ENCODE measurements around the gene APIP. TPM values are rescaled to one million over a fixed set of nuclear protein-coding genes. Genes with fewer than 3 reads are reported as not detected.
A peak's percentile ranks its signal among the peaks of the same experiment; 100 is the strongest.

Gene APIP
- total RNA-seq, 1 donor from 2014 or later, result 14.7 TPM

DNA sequence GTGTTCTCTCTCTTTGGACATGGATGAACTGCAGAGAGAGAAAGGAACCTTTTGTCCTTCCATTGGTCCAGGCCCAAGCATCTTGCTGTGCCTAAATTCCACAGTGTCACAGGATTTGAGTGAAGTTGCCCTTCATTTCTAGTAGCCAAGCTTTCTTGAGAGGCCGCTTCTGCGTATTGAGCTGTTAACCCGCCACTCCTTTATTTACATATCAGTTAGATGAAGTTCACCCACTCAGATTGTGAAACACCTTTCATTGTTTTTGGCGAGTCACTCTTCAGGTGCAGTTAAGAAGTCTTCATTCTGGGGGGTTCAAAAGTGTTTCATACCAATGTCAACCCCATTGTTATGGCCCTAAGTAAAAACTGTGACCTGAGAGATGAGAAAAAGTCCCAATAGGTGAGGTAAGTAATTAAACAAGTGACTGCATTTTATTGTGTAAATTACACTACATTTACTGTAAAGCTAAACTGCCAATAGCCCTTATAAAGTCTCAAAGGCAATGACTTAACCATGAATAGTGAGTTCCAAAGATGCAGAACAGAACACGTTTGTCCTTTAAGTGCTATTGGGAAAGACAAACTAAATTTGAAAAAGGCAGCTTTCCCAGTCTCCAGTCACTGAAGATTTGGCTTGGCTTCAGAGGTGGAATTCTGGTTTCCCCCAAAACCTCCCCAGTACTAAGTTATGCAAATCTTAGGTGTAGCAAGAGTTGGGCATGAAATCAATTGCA, 61.0 kb downstream of the APIP start:
- no peaks in the 10 kb centered on the region for H3K27me3 ChIP-seq
- DNase-seq (ENCODE audit: extremely low spot score in 2 of 2), result no peak
- H3K4me3 ChIP-seq, result no peak overlapping the region
- no peaks in the 10 kb centered on the region for H3K9me3 ChIP-seq
- TF ChIP-seq POLR2AphosphoS5 (IDR thresholded peaks at IDR 0.05; ENCODE audit: insufficient read depth in 1 of 2, low read depth in 1 of 2) (no peak), POLR2A (IDR thresholded peaks at IDR 0.05) (no peak)
- TF ChIP-seq, protein P1, sequence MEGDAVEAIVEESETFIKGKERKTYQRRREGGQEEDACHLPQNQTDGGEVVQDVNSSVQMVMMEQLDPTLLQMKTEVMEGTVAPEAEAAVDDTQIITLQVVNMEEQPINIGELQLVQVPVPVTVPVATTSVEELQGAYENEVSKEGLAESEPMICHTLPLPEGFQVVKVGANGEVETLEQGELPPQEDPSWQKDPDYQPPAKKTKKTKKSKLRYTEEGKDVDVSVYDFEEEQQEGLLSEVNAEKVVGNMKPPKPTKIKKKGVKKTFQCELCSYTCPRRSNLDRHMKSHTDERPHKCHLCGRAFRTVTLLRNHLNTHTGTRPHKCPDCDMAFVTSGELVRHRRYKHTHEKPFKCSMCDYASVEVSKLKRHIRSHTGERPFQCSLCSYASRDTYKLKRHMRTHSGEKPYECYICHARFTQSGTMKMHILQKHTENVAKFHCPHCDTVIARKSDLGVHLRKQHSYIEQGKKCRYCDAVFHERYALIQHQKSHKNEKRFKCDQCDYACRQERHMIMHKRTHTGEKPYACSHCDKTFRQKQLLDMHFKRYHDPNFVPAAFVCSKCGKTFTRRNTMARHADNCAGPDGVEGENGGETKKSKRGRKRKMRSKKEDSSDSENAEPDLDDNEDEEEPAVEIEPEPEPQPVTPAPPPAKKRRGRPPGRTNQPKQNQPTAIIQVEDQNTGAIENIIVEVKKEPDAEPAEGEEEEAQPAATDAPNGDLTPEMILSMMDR (IDR thresholded peaks at IDR 0.05), result no peak
- peaks cover 23% of the 10 kb centered on the region for H3K4me1 ChIP-seq
- intact Hi-C loops (cut with DNase I), result no loop called here
- H3K27ac ChIP-seq, result peak overlapping the region; percentile 49
- H3K36me3 ChIP-seq, result no peaks in the 10 kb centered on the region

DNA sequence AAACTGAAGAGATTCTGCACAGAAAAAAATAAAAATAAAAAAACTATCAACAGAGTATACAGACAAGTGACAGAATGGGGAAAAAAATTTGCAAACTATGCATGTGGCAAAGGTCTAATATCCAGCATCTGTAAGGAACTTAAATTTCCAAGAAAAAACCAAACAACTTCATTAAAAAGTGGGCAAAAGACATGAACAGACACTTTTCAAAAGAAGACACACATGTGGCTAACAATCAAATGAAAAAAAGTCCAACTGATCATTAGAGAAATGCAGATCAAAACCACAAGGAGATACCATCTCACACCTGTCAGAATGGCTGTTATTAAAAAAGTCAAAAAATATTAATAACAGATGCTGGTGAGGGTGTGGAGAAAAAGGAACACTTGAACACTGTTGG, 64.3 kb downstream of the APIP start:
- Histone ChIP-seq H3K4me3 (no peak overlapping the region), H3K27me3 (no peaks in the 10 kb centered on the region), H3K9me3 (no peaks in the 10 kb centered on the region), H3K4me1 (peaks cover 7% of the 10 kb centered on the region), H3K36me3 (no peaks in the 10 kb centered on the region), H3K27ac (no peak overlapping the region)
- intact Hi-C loops (cut with DNase I), result no loop called here
- DNase-seq (ENCODE audit: extremely low spot score in 2 of 2), result no peak
- TF ChIP-seq POLR2AphosphoS5 (IDR thresholded peaks at IDR 0.05; ENCODE audit: insufficient read depth in 1 of 2, low read depth in 1 of 2) (no peak), POLR2A (IDR thresholded peaks at IDR 0.05) (no peak)
- TF ChIP-seq, protein P1 (IDR thresholded peaks at IDR 0.05), result no peak

DNA sequence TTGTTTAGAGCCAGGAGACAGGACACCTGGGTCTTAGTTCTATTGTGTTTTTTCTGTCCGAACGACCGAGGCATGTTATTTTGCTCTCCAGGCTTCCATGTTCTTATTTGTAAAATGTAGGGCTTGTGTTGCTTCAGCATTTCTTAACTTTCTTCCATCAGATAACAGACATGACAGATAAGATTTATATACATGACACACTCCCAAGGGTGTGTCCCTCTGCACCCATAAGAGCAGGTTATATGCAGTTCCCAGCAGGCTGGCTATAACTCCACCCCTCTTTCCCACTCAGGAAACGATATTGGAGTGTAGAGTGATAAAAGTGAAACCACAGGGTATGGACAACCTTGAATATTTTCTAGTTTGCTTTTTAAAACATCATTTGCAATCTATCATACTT, 65.8 kb downstream of the APIP start:
- Histone ChIP-seq H3K27ac (no peak overlapping the region), H3K9me3 (no peaks in the 10 kb centered on the region), H3K4me1 (no peaks in the 10 kb centered on the region), H3K27me3 (no peaks in the 10 kb centered on the region), H3K36me3 (no peaks in the 10 kb centered on the region), H3K4me3 (no peak overlapping the region)
- TF ChIP-seq POLR2AphosphoS5 (IDR thresholded peaks at IDR 0.05; ENCODE audit: insufficient read depth in 1 of 2, low read depth in 1 of 2), result peak in 1 of 2 donors; percentile 63
- no peak for TF ChIP-seq POLR2A (IDR thresholded peaks at IDR 0.05)
- DNase-seq (ENCODE audit: extremely low spot score in 2 of 2), result no peak
- intact Hi-C loops (cut with DNase I), result no loop called here

DNA sequence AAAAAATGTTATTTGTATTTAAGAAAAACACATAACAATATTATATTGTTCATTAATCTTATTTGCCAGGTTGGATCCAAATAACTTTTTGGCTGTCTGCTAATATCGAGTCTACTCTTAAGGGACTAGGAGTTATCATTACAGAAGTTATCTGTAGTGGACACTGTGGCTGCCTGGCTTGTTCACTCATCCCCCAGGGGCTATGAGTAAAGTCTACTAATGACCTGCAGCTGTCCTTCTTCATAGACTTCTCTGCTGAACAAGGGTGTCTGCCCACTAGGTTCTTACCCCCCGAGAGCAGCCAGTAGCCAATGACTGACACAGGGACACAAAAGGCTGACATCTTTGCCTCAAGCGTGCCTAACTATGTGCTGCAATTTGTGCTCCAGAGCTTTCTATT, 69.7 kb downstream of the APIP start:
- no peak for DNase-seq (ENCODE audit: extremely low spot score in 2 of 2)
- TF ChIP-seq POLR2AphosphoS5 (IDR thresholded peaks at IDR 0.05; ENCODE audit: insufficient read depth in 1 of 2, low read depth in 1 of 2) (no peak), POLR2A (IDR thresholded peaks at IDR 0.05) (no peak)
- TF ChIP-seq, protein P1 (IDR thresholded peaks at IDR 0.05), result no peak
- Histone ChIP-seq H3K4me3 (no peak overlapping the region), H3K36me3 (no peaks in the 10 kb centered on the region), H3K9me3 (no peaks in the 10 kb centered on the region), H3K4me1 (no peaks in the 10 kb centered on the region), H3K27me3 (no peaks in the 10 kb centered on the region), H3K27ac (no peak overlapping the region)
- intact Hi-C loops (cut with DNase I), result no loop called here

DNA sequence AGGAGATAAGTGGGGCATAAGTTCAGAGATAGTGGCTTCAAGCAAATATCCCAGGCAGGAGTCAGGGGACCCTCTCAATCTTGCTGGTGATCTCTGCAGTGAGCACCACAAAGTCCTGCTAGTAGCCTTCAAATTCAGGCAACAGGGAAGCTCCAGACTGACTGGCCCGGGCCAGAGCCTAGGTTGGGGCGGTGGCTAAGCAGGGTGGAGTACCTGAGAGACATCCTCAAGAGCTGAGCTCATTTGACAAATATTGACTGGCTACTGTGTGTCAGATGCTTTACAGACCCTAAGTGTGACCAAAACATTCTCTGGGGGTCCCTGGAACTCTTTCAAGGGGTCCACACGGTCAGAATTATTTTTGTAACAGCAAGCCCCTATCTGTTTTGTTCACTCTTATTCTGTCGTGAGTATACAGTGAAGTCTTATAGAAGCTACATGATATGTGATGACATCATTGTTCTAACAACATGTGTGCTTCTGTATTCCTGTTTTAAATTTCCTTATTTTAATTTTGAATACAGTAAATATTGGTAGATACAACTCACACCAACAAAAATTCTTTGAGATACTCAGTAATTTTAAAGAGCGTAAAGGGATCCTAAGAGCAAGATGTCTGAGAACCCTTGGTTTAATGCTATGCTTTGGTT, 71.6 kb downstream of the APIP start:
- Histone ChIP-seq H3K4me3 (no peak overlapping the region), H3K9me3 (no peaks in the 10 kb centered on the region), H3K27me3 (no peaks in the 10 kb centered on the region), H3K4me1 (no peaks in the 10 kb centered on the region), H3K27ac (no peak overlapping the region), H3K36me3 (no peaks in the 10 kb centered on the region)
- no peak for DNase-seq (ENCODE audit: extremely low spot score in 2 of 2)
- intact Hi-C loops (cut with DNase I), result no loop called here
- no peak for TF ChIP-seq POLR2A (IDR thresholded peaks at IDR 0.05)
- no peak for TF ChIP-seq POLR2AphosphoS5 (IDR thresholded peaks at IDR 0.05; ENCODE audit: insufficient read depth in 1 of 2, low read depth in 1 of 2)
- TF ChIP-seq, protein P1 (IDR thresholded peaks at IDR 0.05), result no peak
